HCT116 (cell line): Measurements from ENCODE around the gene LDLRAD4. TPM values are rescaled to one million over a fixed set of nuclear protein-coding genes. Genes with fewer than 3 reads are reported as not detected.

Source experiments
- ATAC-seq: fragments of 200-7000 bp; cut with Tn5 transposase; 2 replicates; pipeline ENCODE4 v1.9.1; 2020; ENCODE audit warnings: mild to moderate bottlenecking, moderate library complexity
- BruUV-seq: library from RNA; stranded (reverse); fragments of 400-500 nt; replicated peaks from 2 replicates; lab custom pipeline; 2021; lab: Mats Ljungman, UMichigan
- CTCF ChIA-PET: fragments of 300-600 bp; sonication (Branson Sonifier 250); formaldehyde crosslinking; loops from one replicate; lab custom pipeline; 2021; ENCODE audit warnings: antibody characterized with exemption; lab: Charles Lee
- POLR2A ChIA-PET: fragments of 300-600, 350-600 bp; sonication (Branson Sonifier 250); formaldehyde crosslinking; loops from one replicate; lab custom pipeline; 2021; ENCODE audit warnings: antibody characterized with exemption; lab: Charles Lee
- RAD21 ChIA-PET, 2 experiments: fragments of 300-600 bp; sonication (Branson Sonifier 250); formaldehyde crosslinking; loops; one replicate each; lab custom pipeline; 2023; ENCODE audit warnings: low total read pairs in 2 of 2; ENCODE audit not compliant: uncharacterized antibody in 2 of 2, unreplicated experiment in 2 of 2, low non-redundant PET in 1 of 2; lab: Charles Lee
- DNase-seq: peaks from one replicate; pipeline ENCODE4 v3.0.0-alpha.2; 2010; ENCODE audit warnings: low read depth, low spot score
- H2AFZ ChIP-seq: fragments of 200-600 bp; shearing (Covaris generic), sonication (generic); 2 replicates; pipeline ENCODE4 v1.6.1; 2017; ENCODE audit warnings: low read depth, mixed run types, mixed read lengths, antibody characterized with exemption, low read length; ENCODE audit not compliant: poor library complexity, severe bottlenecking
- H3K27ac ChIP-seq: 2 replicates; pipeline ENCODE4 v1.5.1; 2012; ENCODE audit warnings: low read depth, low read length
- H3K27me3 ChIP-seq: fragments of 200-600 bp; sonication (generic); 2 replicates; pipeline ENCODE4 v1.6.1; 2016; ENCODE audit warnings: mixed run types, low read length, mixed read lengths; ENCODE audit not compliant: insufficient read depth
- H3K36me3 ChIP-seq, 2 experiments: fragments of 200-500 bp in 1 of 2; fragments of 200-600 bp in 1 of 2; sonication (Bioruptor generic) in 1 of 2; sonication (generic) in 1 of 2; 2 replicates each; pipeline versions ENCODE4 v1.5.1 to v1.6.1; 2014 to 2016; ENCODE audit warnings: low read length in 2 of 2, inconsistent platforms in 1 of 2, mixed read lengths in 1 of 2, mixed run types in 1 of 2; ENCODE audit not compliant: insufficient read depth in 2 of 2, control insufficient read depth in 1 of 2
- H3K4me1 ChIP-seq, 2 experiments: fragments of 200-600 bp in 1 of 2; sonication (generic) in 1 of 2; 2 replicates each; pipeline versions ENCODE4 v1.5.1 to v1.6.1; 2012 to 2017; ENCODE audit warnings: low read length in 2 of 2, inconsistent platforms in 1 of 2, mild to moderate bottlenecking in 1 of 2, mixed read lengths in 1 of 2, mixed run types in 1 of 2, moderate library complexity in 1 of 2; ENCODE audit not compliant: insufficient read depth in 2 of 2, control insufficient read depth in 1 of 2
- H3K4me2 ChIP-seq: fragments of 200-600 bp; sonication (generic); 2 replicates; pipeline ENCODE4 v1.6.1; 2017; ENCODE audit warnings: mixed run types, low read length, mixed read lengths
- H3K4me3 ChIP-seq, 2 experiments: fragments of 200-600 bp in 1 of 2; sonication (generic) in 1 of 2; replicated peaks in 1 of 2; 2 replicates each; pipeline ENCODE4 v1.5.1; 2011 to 2016; ENCODE audit warnings: low read length in 2 of 2, control low read depth in 1 of 2, low read depth in 1 of 2, mild to moderate bottlenecking in 1 of 2, mixed read lengths in 1 of 2, mixed run types in 1 of 2
- H3K79me2 ChIP-seq: fragments of 200-600 bp; sonication (generic); 2 replicates; pipeline ENCODE4 v1.6.1; 2017; ENCODE audit warnings: mild to moderate bottlenecking, mixed run types, low read length, moderate library complexity, mixed read lengths; ENCODE audit not compliant: insufficient read depth
- H3K9ac ChIP-seq: fragments of 200-600 bp; sonication (generic); 2 replicates; pipeline ENCODE4 v1.6.1; 2016; ENCODE audit warnings: low read length, mixed read lengths
- H3K9me2 ChIP-seq: fragments of 200-600 bp; sonication (generic), shearing (Covaris generic); 2 replicates; pipeline ENCODE4 v1.6.1; 2017; ENCODE audit warnings: mixed run types, mild to moderate bottlenecking, moderate library complexity; ENCODE audit not compliant: insufficient read depth
- H3K9me3 ChIP-seq, 2 experiments: fragments of 200-500 bp in 1 of 2; fragments of 200-600 bp in 1 of 2; sonication (Bioruptor generic) in 1 of 2; sonication (generic) in 1 of 2; 2 replicates each; pipeline ENCODE4 v1.6.1; 2014 to 2017; ENCODE audit warnings: low read length in 2 of 2, mixed read lengths in 2 of 2, inconsistent platforms in 1 of 2, low read depth in 1 of 2, mild to moderate bottlenecking in 1 of 2, mixed run types in 1 of 2, moderate library complexity in 1 of 2; ENCODE audit not compliant: control insufficient read depth in 1 of 2, insufficient read depth in 1 of 2
- H4K20me1 ChIP-seq: fragments of 200-600 bp; sonication (generic), shearing (Covaris generic); 2 replicates; pipeline ENCODE4 v1.6.1; 2017; ENCODE audit warnings: mixed run types, mild to moderate bottlenecking, moderate library complexity; ENCODE audit not compliant: insufficient read depth
- CTCF ChIP-seq, 3 experiments: fragments of 200-600 bp in 1 of 3; sonication (generic) in 1 of 3; IDR thresholded peaks in 2 of 3; conservative IDR thresholded peaks in 1 of 3; 2 replicates each; pipeline ENCODE4 v1.5.1; 2012 to 2017; ENCODE audit warnings: low read depth in 2 of 3, low read length in 2 of 3, antibody characterized with exemption in 1 of 3, borderline replicate concordance in 1 of 3, control low read depth in 1 of 3, mild to moderate bottlenecking in 1 of 3, mixed read lengths in 1 of 3, mixed run types in 1 of 3, moderate library complexity in 1 of 3; ENCODE audit not compliant: insufficient read depth in 1 of 3
- EGR1 ChIP-seq: IDR thresholded peaks from 2 replicates; pipeline ENCODE4 v1.6.1; 2012; ENCODE audit warnings: low read depth
- EZH2 ChIP-seq: fragments of 200-600 bp; sonication (generic); IDR thresholded peaks from 2 replicates; pipeline ENCODE4 v1.6.1; 2017; ENCODE audit warnings: antibody characterized with exemption, mixed run types
- FOSL1 ChIP-seq: IDR thresholded peaks from 2 replicates; pipeline ENCODE4 v1.6.1; 2012; ENCODE audit warnings: low read depth
- JUND ChIP-seq: IDR thresholded peaks from 2 replicates; pipeline ENCODE4 v1.6.1; 2012
- POLR2A ChIP-seq: IDR thresholded peaks from 2 replicates; pipeline ENCODE4 v1.7.0; 2011; ENCODE audit warnings: borderline replicate concordance; ENCODE audit not compliant: insufficient read depth, insufficient read length; ENCODE audit errors: extremely low read depth
- POLR2AphosphoS5 ChIP-seq: IDR thresholded peaks from 2 replicates; pipeline ENCODE4 v1.6.1; 2011; ENCODE audit warnings: mild to moderate bottlenecking, low read depth, low read length, moderate library complexity
- RAD21 ChIP-seq: IDR thresholded peaks from 2 replicates; pipeline ENCODE4 v1.6.1; 2012; ENCODE audit warnings: low read depth, mild to moderate bottlenecking
- SP1 ChIP-seq: IDR thresholded peaks from 2 replicates; pipeline ENCODE4 v1.6.1; 2012; ENCODE audit warnings: low read depth
- SRF ChIP-seq: IDR thresholded peaks from 2 replicates; pipeline ENCODE4 v1.6.1; 2012; ENCODE audit warnings: low read depth
- TCF7L2 ChIP-seq: IDR thresholded peaks from 2 replicates; pipeline ENCODE4 v1.7.0; 2011; ENCODE audit warnings: borderline replicate concordance, inconsistent platforms; ENCODE audit not compliant: insufficient read depth, insufficient read length; ENCODE audit errors: extremely low read depth
- YY1 ChIP-seq: IDR thresholded peaks from 2 replicates; pipeline ENCODE4 v1.6.1; 2011; ENCODE audit warnings: low read length, low read depth, moderate library complexity, mild to moderate bottlenecking; ENCODE audit not compliant: insufficient replicate concordance; ENCODE audit errors: extremely low read depth
- intact Hi-C: fragments of 100-400 bp; cut with micrococcal nuclease; formaldehyde crosslinking; loops from 2 replicates; pipeline ENCODE4 v1.10.0; 2022
- total RNA-seq: library from RNA; stranded (reverse); gene quantifications from one replicate; pipeline ENCODE4 v1.2.1, GENCODE V29; 2021; ENCODE audit not compliant: unreplicated experiment
- TF ChIP-seq, protein P1 (sequence below): IDR thresholded peaks from 2 replicates; pipeline ENCODE4 v1.6.1; 2011; ENCODE audit warnings: mild to moderate bottlenecking, low read length, moderate library complexity; ENCODE audit not compliant: insufficient replicate concordance; ENCODE audit errors: extremely low read depth
- TF ChIP-seq, protein P2 (sequence below): IDR thresholded peaks from 2 replicates; pipeline ENCODE4 v1.6.1; 2012
- TF ChIP-seq, protein P3 (sequence below): IDR thresholded peaks from 2 replicates; pipeline ENCODE4 v1.6.1; 2012
- TF ChIP-seq, protein P4 (sequence below): IDR thresholded peaks from 2 replicates; pipeline ENCODE4 v1.6.1; 2012; ENCODE audit warnings: low read depth

The LDLRAD4 gene
- total RNA-seq, 1 experiment from 2014 or later: 1.2 TPM

DNA sequence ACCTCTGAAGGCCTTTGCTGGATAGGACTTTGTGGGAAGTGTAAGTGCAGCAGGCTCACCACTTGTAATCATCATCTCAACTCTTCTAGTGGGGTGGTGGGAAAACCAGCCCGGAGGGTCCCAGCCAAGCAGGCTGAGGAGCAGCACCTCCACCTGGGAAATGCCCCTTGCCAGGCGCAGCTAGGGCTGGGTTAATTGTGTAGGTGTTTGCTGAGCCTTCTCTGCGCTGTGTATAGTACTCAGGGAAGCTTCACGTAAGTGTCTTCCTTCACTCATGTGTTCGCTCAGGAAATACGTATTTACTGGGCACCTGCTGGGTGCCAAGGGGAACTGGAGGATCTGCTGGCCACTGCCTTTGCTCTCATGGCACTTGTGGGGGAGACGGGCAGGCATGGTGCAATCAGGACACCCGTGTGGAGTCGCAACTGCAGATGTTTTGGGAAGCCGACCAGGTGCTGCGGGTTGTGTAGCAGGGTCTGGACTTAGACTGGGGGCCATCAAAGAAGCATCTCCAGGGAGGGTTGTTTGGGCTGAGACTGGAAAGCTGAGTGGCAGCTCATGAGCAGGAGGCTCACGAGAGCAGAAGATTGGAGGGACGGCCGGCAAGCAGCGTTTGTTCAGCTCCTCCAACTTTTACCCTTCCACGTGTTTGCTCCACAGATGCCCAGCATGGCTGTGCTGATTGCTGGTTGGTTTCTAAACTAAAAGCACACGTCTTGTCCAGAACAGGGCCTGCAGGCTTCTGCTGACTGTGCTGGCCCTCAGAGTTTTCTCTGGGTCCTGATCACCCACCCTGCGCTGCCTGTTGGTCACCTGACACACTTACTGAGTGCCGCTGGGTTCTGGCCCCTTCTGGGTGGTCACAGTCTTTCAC is 164.6 kb downstream of the LDLRAD4 start:
- Histone ChIP-seq H3K79me2 (no peaks in the 10 kb centered on the region), H3K9me3 (no peaks in the 10 kb centered on the region), H3K4me2 (no peak overlapping the region), H3K9me2 (no peaks in the 10 kb centered on the region), H3K27me3 (no peaks in the 10 kb centered on the region), H3K27ac (no peak overlapping the region), H3K9ac (no peak overlapping the region), H3K36me3 (no peaks in the 10 kb centered on the region), H2AFZ (no peak overlapping the region), H3K4me3 (no peak overlapping the region), H4K20me1 (no peaks in the 10 kb centered on the region), H3K4me1 (no peaks in the 10 kb centered on the region)
- intact Hi-C loops: no loop called here
- DNase-seq (no peak), ATAC-seq (no peak)
- no peak for TF ChIP-seq TCF7L2
- no peak for TF ChIP-seq EZH2
- no peak for TF ChIP-seq JUND
- TF ChIP-seq, protein P1, sequence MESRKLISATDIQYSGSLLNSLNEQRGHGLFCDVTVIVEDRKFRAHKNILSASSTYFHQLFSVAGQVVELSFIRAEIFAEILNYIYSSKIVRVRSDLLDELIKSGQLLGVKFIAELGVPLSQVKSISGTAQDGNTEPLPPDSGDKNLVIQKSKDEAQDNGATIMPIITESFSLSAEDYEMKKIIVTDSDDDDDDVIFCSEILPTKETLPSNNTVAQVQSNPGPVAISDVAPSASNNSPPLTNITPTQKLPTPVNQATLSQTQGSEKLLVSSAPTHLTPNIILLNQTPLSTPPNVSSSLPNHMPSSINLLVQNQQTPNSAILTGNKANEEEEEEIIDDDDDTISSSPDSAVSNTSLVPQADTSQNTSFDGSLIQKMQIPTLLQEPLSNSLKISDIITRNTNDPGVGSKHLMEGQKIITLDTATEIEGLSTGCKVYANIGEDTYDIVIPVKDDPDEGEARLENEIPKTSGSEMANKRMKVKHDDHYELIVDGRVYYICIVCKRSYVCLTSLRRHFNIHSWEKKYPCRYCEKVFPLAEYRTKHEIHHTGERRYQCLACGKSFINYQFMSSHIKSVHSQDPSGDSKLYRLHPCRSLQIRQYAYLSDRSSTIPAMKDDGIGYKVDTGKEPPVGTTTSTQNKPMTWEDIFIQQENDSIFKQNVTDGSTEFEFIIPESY: no peak
- TF ChIP-seq YY1: no peak
- TF ChIP-seq SP1: no peak
- TF ChIP-seq, protein P2, sequence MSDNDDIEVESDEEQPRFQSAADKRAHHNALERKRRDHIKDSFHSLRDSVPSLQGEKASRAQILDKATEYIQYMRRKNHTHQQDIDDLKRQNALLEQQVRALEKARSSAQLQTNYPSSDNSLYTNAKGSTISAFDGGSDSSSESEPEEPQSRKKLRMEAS: no peak
- TF ChIP-seq, protein P3, sequence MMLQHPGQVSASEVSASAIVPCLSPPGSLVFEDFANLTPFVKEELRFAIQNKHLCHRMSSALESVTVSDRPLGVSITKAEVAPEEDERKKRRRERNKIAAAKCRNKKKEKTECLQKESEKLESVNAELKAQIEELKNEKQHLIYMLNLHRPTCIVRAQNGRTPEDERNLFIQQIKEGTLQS: no peak
- no peak for TF ChIP-seq FOSL1
- TF ChIP-seq, protein P4, sequence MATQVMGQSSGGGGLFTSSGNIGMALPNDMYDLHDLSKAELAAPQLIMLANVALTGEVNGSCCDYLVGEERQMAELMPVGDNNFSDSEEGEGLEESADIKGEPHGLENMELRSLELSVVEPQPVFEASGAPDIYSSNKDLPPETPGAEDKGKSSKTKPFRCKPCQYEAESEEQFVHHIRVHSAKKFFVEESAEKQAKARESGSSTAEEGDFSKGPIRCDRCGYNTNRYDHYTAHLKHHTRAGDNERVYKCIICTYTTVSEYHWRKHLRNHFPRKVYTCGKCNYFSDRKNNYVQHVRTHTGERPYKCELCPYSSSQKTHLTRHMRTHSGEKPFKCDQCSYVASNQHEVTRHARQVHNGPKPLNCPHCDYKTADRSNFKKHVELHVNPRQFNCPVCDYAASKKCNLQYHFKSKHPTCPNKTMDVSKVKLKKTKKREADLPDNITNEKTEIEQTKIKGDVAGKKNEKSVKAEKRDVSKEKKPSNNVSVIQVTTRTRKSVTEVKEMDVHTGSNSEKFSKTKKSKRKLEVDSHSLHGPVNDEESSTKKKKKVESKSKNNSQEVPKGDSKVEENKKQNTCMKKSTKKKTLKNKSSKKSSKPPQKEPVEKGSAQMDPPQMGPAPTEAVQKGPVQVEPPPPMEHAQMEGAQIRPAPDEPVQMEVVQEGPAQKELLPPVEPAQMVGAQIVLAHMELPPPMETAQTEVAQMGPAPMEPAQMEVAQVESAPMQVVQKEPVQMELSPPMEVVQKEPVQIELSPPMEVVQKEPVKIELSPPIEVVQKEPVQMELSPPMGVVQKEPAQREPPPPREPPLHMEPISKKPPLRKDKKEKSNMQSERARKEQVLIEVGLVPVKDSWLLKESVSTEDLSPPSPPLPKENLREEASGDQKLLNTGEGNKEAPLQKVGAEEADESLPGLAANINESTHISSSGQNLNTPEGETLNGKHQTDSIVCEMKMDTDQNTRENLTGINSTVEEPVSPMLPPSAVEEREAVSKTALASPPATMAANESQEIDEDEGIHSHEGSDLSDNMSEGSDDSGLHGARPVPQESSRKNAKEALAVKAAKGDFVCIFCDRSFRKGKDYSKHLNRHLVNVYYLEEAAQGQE: no peak
- TF ChIP-seq SRF: no peak
- TF ChIP-seq EGR1: no peak
- TF ChIP-seq POLR2AphosphoS5: no peak
- no peak for TF ChIP-seq RAD21
- no peak for TF ChIP-seq CTCF (IDR thresholded peaks at IDR 0.05 in 2 of 3, conservative IDR thresholded peaks at IDR 0.05 in 1 of 3; ENCODE audit: borderline replicate concordance in 1 of 3, insufficient read depth in 1 of 3, low read depth in 2 of 3, low read length in 2 of 3)
- TF ChIP-seq POLR2A: no peak
- ChIA-PET CTCF (no interaction called here), POLR2A (no interaction called here), RAD21 (no interaction called here)
- no TSS peak for BruUV-seq
